ENCODE data around the gene PCCA. TPM values are rescaled to one million over a fixed set of nuclear protein-coding genes. Genes with fewer than 3 reads are reported as not detected.

PCCA gene
- total and polyA plus RNA-seq, 2 donors (not counting 1 experiment from before 2014, with no cell fraction given): 11.2 to 73.0 TPM

- no peaks in the 10 kb centered on the region for H3K36me3 ChIP-seq (ENCODE audit: control insufficient read depth, insufficient read depth, low read length)
- H3K4me2 ChIP-seq (ENCODE audit: extremely low read depth, insufficient read depth, low read length): no peak overlapping the region
- H3K9me3 ChIP-seq (ENCODE audit: control insufficient read depth, insufficient read depth, low read depth, low read length): no peaks in the 10 kb centered on the region
- no peak overlapping the region for H3K4me3 ChIP-seq (replicated peaks in 1 of 4; ENCODE audit: control extremely low read depth in 1 of 4, insufficient read depth in 1 of 4, low read depth in 3 of 4, low read length in 4 of 4)
- DNase-seq (ENCODE audit: low read depth in 2 of 2): no peak
- no peaks in the 10 kb centered on the region for H3K79me2 ChIP-seq (ENCODE audit: control insufficient read depth, insufficient read depth, low read length)
- no peaks in the 10 kb centered on the region for H3K27me3 ChIP-seq (ENCODE audit: control insufficient read depth, insufficient read depth, low read length)
- H3K4me1 ChIP-seq (ENCODE audit: control insufficient read depth, extremely low read depth, insufficient read depth, low read length): no peaks in the 10 kb centered on the region
- no peaks in the 10 kb centered on the region for H4K20me1 ChIP-seq (ENCODE audit: control insufficient read depth, extremely low read depth, insufficient read depth, low read length)
- H3K9ac ChIP-seq (ENCODE audit: insufficient read depth, low read length): no peak overlapping the region
- TF ChIP-seq CTCF (conservative IDR thresholded peaks at IDR 0.05 in 1 of 2, IDR thresholded peaks at IDR 0.05 in 1 of 2; ENCODE audit: low read depth in 1 of 2, low read length in 2 of 2) (no peak), EZH2 (IDR thresholded peaks at IDR 0.05; ENCODE audit: low read length, missing control alignments) (no peak)
- H2AFZ ChIP-seq (ENCODE audit: low read length): no peak overlapping the region
- H3K27ac ChIP-seq (ENCODE audit: insufficient read depth, low read length): no peak overlapping the region
Measured at GRCh38 chr13:100476963-100477362, 388.1 kb downstream of the PCCA start.

- Histone ChIP-seq H3K27ac (ENCODE audit: insufficient read depth, low read length) (no peak overlapping the region), H3K36me3 (ENCODE audit: control insufficient read depth, insufficient read depth, low read length) (no peaks in the 10 kb centered on the region), H4K20me1 (ENCODE audit: control insufficient read depth, extremely low read depth, insufficient read depth, low read length) (no peaks in the 10 kb centered on the region), H3K9me3 (ENCODE audit: control insufficient read depth, insufficient read depth, low read depth, low read length) (no peaks in the 10 kb centered on the region), H3K4me2 (ENCODE audit: extremely low read depth, insufficient read depth, low read length) (no peak overlapping the region), H3K79me2 (ENCODE audit: control insufficient read depth, insufficient read depth, low read length) (no peaks in the 10 kb centered on the region), H2AFZ (ENCODE audit: low read length) (no peak overlapping the region), H3K4me1 (ENCODE audit: control insufficient read depth, extremely low read depth, insufficient read depth, low read length) (no peaks in the 10 kb centered on the region), H3K27me3 (ENCODE audit: control insufficient read depth, insufficient read depth, low read length) (no peaks in the 10 kb centered on the region), H3K9ac (ENCODE audit: insufficient read depth, low read length) (no peak overlapping the region), H3K4me3 (replicated peaks in 1 of 4; ENCODE audit: control extremely low read depth in 1 of 4, insufficient read depth in 1 of 4, low read depth in 3 of 4, low read length in 4 of 4) (no peak overlapping the region)
- TF ChIP-seq CTCF (conservative IDR thresholded peaks at IDR 0.05 in 1 of 2, IDR thresholded peaks at IDR 0.05 in 1 of 2; ENCODE audit: low read depth in 1 of 2, low read length in 2 of 2) (no peak), EZH2 (IDR thresholded peaks at IDR 0.05; ENCODE audit: low read length, missing control alignments) (no peak)
- no peak for DNase-seq (ENCODE audit: low read depth in 2 of 2)
Measured at GRCh38 chr13:100478107-100478809, 389.4 kb downstream of the PCCA start.

- TF ChIP-seq EZH2 (IDR thresholded peaks at IDR 0.05; ENCODE audit: low read length, missing control alignments) (no peak), CTCF (conservative IDR thresholded peaks at IDR 0.05 in 1 of 2, IDR thresholded peaks at IDR 0.05 in 1 of 2; ENCODE audit: low read depth in 1 of 2, low read length in 2 of 2) (no peak)
- Histone ChIP-seq H3K4me2 (ENCODE audit: extremely low read depth, insufficient read depth, low read length) (no peak overlapping the region), H3K4me3 (replicated peaks in 1 of 4; ENCODE audit: control extremely low read depth in 1 of 4, insufficient read depth in 1 of 4, low read depth in 3 of 4, low read length in 4 of 4) (no peak overlapping the region), H3K9me3 (ENCODE audit: control insufficient read depth, insufficient read depth, low read depth, low read length) (no peaks in the 10 kb centered on the region), H3K27me3 (ENCODE audit: control insufficient read depth, insufficient read depth, low read length) (no peaks in the 10 kb centered on the region), H4K20me1 (ENCODE audit: control insufficient read depth, extremely low read depth, insufficient read depth, low read length) (no peaks in the 10 kb centered on the region), H3K36me3 (ENCODE audit: control insufficient read depth, insufficient read depth, low read length) (no peaks in the 10 kb centered on the region), H3K27ac (ENCODE audit: insufficient read depth, low read length) (no peak overlapping the region), H2AFZ (ENCODE audit: low read length) (no peak overlapping the region), H3K4me1 (ENCODE audit: control insufficient read depth, extremely low read depth, insufficient read depth, low read length) (no peaks in the 10 kb centered on the region), H3K9ac (ENCODE audit: insufficient read depth, low read length) (no peak overlapping the region), H3K79me2 (ENCODE audit: control insufficient read depth, insufficient read depth, low read length) (no peaks in the 10 kb centered on the region)
- no peak for DNase-seq (ENCODE audit: low read depth in 2 of 2)
Measured at GRCh38 chr13:100480676-100481075, 391.8 kb downstream of the PCCA start.
